Upper lobe of left lung (tissue), 4 donors: ENCODE measurements around the gene ACP2.

Experiments used
- EP300 ChIP-seq, 4 donors: sonication (generic); formaldehyde crosslinking; IDR thresholded peaks; one replicate each; pipeline ENCODE4 v1.5.1; 2017; ENCODE audit warnings: antibody characterized with exemption in 4 of 4, control low read depth in 2 of 4
- POLR2A ChIP-seq, 4 donors: fragments of 450-650 bp; IDR thresholded peaks; one replicate each; pipeline ENCODE4 v1.5.1; 2016 to 2017; ENCODE audit warnings: antibody characterized with exemption in 4 of 4, mild to moderate bottlenecking in 2 of 4
- POLR2AphosphoS5 ChIP-seq, 2 donors: sonication (generic); formaldehyde crosslinking; IDR thresholded peaks; one replicate each; pipeline ENCODE4 v1.5.1; 2017; ENCODE audit warnings: antibody characterized with exemption in 2 of 2
- TF ChIP-seq, protein P1 (sequence below), 6 experiments: fragments of 450-650 bp in 4 of 6; fragments of 200-600 bp in 2 of 6; sonication (generic) in 2 of 6; IDR thresholded peaks; one replicate each; pipeline ENCODE4 v1.5.1; 2016 to 2019; ENCODE audit warnings: antibody characterized with exemption in 6 of 6

DNA sequence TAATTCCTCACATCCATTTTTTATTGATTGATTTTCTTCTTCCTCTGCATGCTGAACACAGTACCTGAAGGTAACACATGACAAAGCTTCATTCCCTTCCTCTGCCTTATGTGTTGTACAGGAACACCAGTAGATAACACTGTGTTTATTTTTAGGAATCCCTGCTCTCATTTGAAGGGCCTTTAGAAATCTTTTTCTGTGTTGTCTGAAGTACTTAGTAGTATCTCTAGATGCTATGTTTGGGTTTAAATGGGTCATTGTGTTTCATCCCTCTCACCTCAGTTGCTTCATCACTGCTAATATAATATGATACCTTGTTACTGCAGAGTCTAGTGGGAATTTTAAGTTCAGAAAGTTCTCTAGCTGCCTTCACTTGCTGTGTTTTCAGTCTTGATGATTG lies 31.5 kb upstream of the ACP2 start:
- no peak for TF ChIP-seq POLR2AphosphoS5 (IDR thresholded peaks at IDR 0.05)
- TF ChIP-seq, protein P1, sequence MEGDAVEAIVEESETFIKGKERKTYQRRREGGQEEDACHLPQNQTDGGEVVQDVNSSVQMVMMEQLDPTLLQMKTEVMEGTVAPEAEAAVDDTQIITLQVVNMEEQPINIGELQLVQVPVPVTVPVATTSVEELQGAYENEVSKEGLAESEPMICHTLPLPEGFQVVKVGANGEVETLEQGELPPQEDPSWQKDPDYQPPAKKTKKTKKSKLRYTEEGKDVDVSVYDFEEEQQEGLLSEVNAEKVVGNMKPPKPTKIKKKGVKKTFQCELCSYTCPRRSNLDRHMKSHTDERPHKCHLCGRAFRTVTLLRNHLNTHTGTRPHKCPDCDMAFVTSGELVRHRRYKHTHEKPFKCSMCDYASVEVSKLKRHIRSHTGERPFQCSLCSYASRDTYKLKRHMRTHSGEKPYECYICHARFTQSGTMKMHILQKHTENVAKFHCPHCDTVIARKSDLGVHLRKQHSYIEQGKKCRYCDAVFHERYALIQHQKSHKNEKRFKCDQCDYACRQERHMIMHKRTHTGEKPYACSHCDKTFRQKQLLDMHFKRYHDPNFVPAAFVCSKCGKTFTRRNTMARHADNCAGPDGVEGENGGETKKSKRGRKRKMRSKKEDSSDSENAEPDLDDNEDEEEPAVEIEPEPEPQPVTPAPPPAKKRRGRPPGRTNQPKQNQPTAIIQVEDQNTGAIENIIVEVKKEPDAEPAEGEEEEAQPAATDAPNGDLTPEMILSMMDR (IDR thresholded peaks at IDR 0.05), result no peak
- TF ChIP-seq POLR2A (IDR thresholded peaks at IDR 0.05), result no peak
- no peak for TF ChIP-seq EP300 (IDR thresholded peaks at IDR 0.05)
